HUES48 (cell line): ENCODE results near the gene HOXC6.
A peak's percentile ranks its signal among the peaks of the same experiment; 100 is the strongest.

Experiments used
- H3K27ac ChIP-seq: one replicate; pipeline ENCODE4 v1.7.0; 2013; ENCODE audit warnings: low read depth, low read length, inconsistent platforms
- H3K27me3 ChIP-seq: 2 replicates; pipeline ENCODE4 v1.6.1; 2013; ENCODE audit warnings: mild to moderate bottlenecking, low read length; ENCODE audit not compliant: control insufficient read depth, insufficient read depth
- H3K36me3 ChIP-seq: 2 replicates; pipeline ENCODE4 v1.6.1; 2013; ENCODE audit warnings: low read length; ENCODE audit not compliant: control insufficient read depth, insufficient read depth
- H3K4me1 ChIP-seq: 2 replicates; pipeline ENCODE4 v1.6.1; 2013; ENCODE audit warnings: mild to moderate bottlenecking, low read length; ENCODE audit not compliant: control insufficient read depth, insufficient read depth
- H3K4me3 ChIP-seq: 2 replicates; pipeline ENCODE4 v1.5.1; 2013; ENCODE audit warnings: mild to moderate bottlenecking, low read depth, low read length
- H3K9ac ChIP-seq: 2 replicates; pipeline ENCODE4 v1.6.1; 2013; ENCODE audit warnings: mild to moderate bottlenecking, low read depth, low read length, moderate library complexity
- H3K9me3 ChIP-seq: 2 replicates; pipeline ENCODE4 v1.6.1; 2013; ENCODE audit warnings: low read length; ENCODE audit not compliant: control insufficient read depth, insufficient read depth

The HOXC6 gene

GRCh38 chr12:54029529-54030441 lies 1.5 kb downstream of the HOXC6 start:
- no peak overlapping the region for H3K4me3 ChIP-seq
- no peak overlapping the region for H3K27ac ChIP-seq
- H3K27me3 ChIP-seq = peaks cover 100% of the 10 kb centered on the region
- H3K9ac ChIP-seq = no peak overlapping the region
- no peaks in the 10 kb centered on the region for H3K9me3 ChIP-seq
- peaks cover 7% of the 10 kb centered on the region; the same call in 1 of the 2 replicates for H3K4me1 ChIP-seq
- H3K36me3 ChIP-seq = no peaks in the 10 kb centered on the region

GRCh38 chr12:54030442-54030801 lies 2.2 kb downstream of the HOXC6 start:
- peaks cover 100% of the 10 kb centered on the region for H3K27me3 ChIP-seq
- H3K27ac ChIP-seq = no peak overlapping the region
- H3K9ac ChIP-seq = no peak overlapping the region
- H3K9me3 ChIP-seq = no peaks in the 10 kb centered on the region
- H3K4me1 ChIP-seq = peaks cover 7% of the 10 kb centered on the region; the same call in 1 of the 2 replicates
- H3K4me3 ChIP-seq = no peak overlapping the region
- H3K36me3 ChIP-seq = no peaks in the 10 kb centered on the region

DNA sequence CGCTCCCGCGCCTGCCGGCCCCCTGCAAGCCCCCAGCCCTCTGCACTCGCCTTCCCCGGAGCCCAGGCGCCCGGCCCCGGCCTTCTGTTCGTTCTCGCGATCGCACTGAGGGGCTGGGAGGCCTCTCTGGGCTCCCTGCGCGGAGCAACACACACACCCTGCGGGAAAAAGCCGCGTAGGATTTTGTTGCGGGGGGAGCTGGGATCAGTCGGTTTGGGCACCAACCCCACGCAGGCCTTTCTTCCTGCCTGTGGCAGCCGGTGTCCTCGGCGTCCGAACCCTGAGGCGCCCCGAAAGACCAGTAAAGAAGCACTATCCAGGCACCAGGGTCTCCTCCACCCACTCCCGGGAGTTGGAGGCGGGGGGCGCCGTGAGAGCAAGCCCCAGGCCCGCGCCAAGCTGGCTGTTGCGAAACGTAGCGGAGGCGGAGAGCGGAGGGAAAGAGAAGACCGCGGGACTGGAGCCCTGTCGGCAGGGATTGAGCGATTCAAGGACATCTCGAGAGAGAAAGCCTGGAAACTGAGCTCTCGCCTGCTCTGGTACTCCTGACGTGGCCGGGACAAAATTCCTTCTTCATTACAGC lies 2.7 kb downstream of the HOXC6 start:
- Histone ChIP-seq H3K27ac (no peak overlapping the region), H3K27me3 (peaks cover 100% of the 10 kb centered on the region), H3K4me3 (no peak overlapping the region), H3K4me1 (peaks cover 7% of the 10 kb centered on the region; the same call in 1 of the 2 replicates), H3K9me3 (no peaks in the 10 kb centered on the region), H3K36me3 (no peaks in the 10 kb centered on the region), H3K9ac (no peak overlapping the region)

- Histone ChIP-seq H3K9ac (no peak overlapping the region), H3K27ac (no peak overlapping the region), H3K9me3 (no peaks in the 10 kb centered on the region), H3K27me3 (peaks cover 100% of the 10 kb centered on the region), H3K4me1 (peaks cover 7% of the 10 kb centered on the region; the same call in 1 of the 2 replicates), H3K36me3 (no peaks in the 10 kb centered on the region), H3K4me3 (no peak overlapping the region)
Observed at GRCh38 chr12:54031480-54031879, 3.2 kb downstream of the HOXC6 start.

GRCh38 chr12:54032086-54032619 lies 3.9 kb downstream of the HOXC6 start:
- H3K9me3 ChIP-seq = no peaks in the 10 kb centered on the region
- H3K9ac ChIP-seq = no peak overlapping the region
- no peak overlapping the region for H3K4me3 ChIP-seq
- no peaks in the 10 kb centered on the region for H3K36me3 ChIP-seq
- no peak overlapping the region for H3K27ac ChIP-seq
- H3K4me1 ChIP-seq = peaks cover 7% of the 10 kb centered on the region; the same call in 1 of the 2 replicates
- H3K27me3 ChIP-seq = peaks cover 100% of the 10 kb centered on the region

- Histone ChIP-seq H3K36me3 (no peaks in the 10 kb centered on the region), H3K4me3 (0 out of 2 replicates have a peak within 1 kb of the TSS, but pooled peaks have one; percentile 9), H3K27me3 (peaks cover 100% of the 10 kb centered on the region), H3K9me3 (no peaks in the 10 kb centered on the region), H3K27ac (no peak within 1 kb of the TSS), H3K9ac (no peak within 1 kb of the TSS), H3K4me1 (peaks cover 7% of the 10 kb centered on the region; the same call in 1 of the 2 replicates)
Observed at GRCh38 chr12:54032627-54033100, 4.4 kb downstream of the HOXC6 start, which contains the start of gene HOXC5. HOXC5 (plus strand) TSS chr12:54033050; CDS start chr12:54033123, 73 bp downstream.

GRCh38 chr12:54033106-54033979 lies 5.1 kb downstream of the HOXC6 start:
- H3K27me3 ChIP-seq = peaks cover 100% of the 10 kb centered on the region
- no peaks in the 10 kb centered on the region for H3K36me3 ChIP-seq
- H3K4me1 ChIP-seq = peaks cover 7% of the 10 kb centered on the region; the same call in 1 of the 2 replicates
- H3K9ac ChIP-seq = no peak overlapping the region
- H3K9me3 ChIP-seq = no peaks in the 10 kb centered on the region
- no peak overlapping the region for H3K27ac ChIP-seq
- H3K4me3 ChIP-seq = 0 out of 2 replicates have a peak overlapping the region, but pooled peaks have one; percentile 9

- Histone ChIP-seq H3K27me3 (peaks cover 100% of the 10 kb centered on the region), H3K27ac (no peak overlapping the region), H3K4me3 (no peak overlapping the region), H3K9me3 (no peaks in the 10 kb centered on the region), H3K9ac (no peak overlapping the region), H3K36me3 (no peaks in the 10 kb centered on the region), H3K4me1 (peaks cover 5% of the 10 kb centered on the region; the same call in 1 of the 2 replicates)
Observed at GRCh38 chr12:54033980-54034784, 5.9 kb downstream of the HOXC6 start.

- Histone ChIP-seq H3K4me1 (peaks cover 5% of the 10 kb centered on the region; the same call in 1 of the 2 replicates), H3K9me3 (no peaks in the 10 kb centered on the region), H3K9ac (no peak overlapping the region), H3K4me3 (no peak overlapping the region), H3K27ac (no peak overlapping the region), H3K27me3 (peaks cover 100% of the 10 kb centered on the region), H3K36me3 (no peaks in the 10 kb centered on the region)
Observed at GRCh38 chr12:54034785-54035310, 6.6 kb downstream of the HOXC6 start.
